HG03196 (cell line): ENCODE measurements around the gene CD99L2.

Experiments used
- ATAC-seq: cut with Tn5 transposase; IDR thresholded peaks from one replicate; pipeline ENCODE4 v1.9.1; 2021; ENCODE audit not compliant: unreplicated experiment

The CD99L2 gene

DNA sequence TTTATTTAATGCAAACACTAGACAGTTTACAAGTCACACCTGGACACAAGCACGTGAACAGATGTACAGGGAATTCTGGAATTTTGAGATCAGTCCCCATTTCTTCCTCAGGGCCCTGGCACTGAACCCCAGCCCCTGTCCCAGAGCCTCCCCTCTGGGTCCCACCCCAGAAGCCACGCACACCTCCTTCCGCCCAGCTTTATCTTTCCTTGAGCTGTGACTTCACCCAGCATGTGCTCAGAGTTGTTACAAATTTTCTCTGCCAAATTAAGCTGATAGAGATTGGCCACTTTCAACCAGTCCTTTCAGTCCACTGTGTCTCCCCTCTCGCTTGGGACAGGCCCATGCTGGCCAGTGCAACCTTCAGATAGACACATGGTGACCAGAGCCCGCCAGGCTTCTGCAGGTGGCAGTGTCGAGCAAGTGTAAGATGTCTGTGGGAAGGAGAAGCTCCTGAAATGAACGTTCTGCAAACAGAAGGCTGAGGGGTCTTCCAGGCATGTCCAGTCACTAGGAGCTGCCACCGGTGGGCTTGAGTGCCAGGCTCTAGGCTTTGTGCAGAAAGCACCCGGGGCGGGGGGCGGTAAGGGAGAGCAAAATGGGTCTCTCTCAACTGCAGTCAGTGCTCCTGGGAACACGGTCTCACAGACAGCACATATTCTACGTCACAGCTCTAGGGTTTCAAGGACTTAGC, 132.0 kb downstream of the CD99L2 start:
- no peak for ATAC-seq

DNA sequence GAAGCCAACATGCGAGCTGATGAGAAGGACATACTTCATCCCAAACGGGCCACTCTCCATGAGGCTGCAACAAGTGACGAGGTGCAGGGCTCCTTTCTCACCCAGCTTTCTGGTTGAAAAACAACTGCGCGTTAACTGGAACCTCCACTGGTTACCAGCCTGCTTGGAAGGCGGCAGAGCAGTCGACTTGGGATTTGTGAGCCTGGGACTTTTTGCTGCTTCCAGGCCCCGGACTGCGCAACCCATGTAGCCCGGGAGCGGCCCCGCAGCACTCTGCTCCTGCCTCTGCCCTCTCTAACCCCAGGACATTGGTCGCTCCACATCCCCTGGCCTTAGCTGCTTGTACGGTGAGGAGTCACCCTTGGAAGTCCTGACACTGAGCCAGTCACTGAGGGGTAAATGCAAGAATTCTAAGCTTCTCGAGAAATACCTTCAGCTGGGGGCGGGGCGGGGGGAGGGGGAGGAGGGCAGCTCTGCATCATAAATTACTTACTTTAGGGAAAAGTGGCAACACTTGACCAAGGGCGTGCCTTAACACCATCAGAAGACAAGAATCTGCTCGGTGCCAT, 132.6 kb downstream of the CD99L2 start:
- ATAC-seq, result no peak

DNA sequence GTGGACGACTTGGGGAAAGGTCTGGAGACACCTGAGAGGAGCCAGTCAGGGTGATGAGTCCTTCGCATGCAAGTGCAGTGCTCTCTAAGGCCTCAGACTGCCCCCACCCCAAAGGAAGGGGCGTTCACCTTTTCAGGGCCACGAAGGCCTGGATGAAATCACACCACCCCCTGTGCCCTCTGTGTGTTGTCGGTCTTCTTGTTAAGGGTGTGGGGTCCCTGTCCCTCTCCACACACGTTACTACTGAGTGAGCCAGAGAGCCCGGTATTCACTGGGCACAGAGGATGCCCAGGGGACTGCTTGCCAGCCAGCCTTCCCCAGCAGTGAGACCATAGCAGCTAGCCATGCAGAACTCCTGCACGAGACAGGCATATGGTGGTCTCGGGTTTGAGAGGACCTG, 133.2 kb downstream of the CD99L2 start:
- ATAC-seq, result no peak

DNA sequence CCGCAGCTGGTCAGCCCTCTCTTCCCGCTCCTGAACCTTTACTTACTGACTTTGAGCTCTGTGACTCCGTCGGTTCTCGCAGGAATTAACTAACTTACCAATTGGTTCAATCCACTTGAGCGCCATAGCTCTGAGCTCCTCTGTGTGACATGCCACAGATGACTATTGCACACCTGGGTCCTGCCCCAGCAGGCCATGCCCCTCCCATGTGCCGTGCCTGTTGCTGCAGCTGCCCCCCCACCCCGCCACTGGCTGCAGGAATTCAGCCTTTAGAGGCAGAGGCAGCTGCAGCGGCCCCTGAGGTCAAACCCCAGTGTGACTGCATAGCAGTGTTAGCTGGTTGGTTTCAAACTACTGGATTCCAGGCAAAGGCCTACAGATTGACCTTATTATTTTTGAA, 134.7 kb downstream of the CD99L2 start:
- ATAC-seq, result no peak

DNA sequence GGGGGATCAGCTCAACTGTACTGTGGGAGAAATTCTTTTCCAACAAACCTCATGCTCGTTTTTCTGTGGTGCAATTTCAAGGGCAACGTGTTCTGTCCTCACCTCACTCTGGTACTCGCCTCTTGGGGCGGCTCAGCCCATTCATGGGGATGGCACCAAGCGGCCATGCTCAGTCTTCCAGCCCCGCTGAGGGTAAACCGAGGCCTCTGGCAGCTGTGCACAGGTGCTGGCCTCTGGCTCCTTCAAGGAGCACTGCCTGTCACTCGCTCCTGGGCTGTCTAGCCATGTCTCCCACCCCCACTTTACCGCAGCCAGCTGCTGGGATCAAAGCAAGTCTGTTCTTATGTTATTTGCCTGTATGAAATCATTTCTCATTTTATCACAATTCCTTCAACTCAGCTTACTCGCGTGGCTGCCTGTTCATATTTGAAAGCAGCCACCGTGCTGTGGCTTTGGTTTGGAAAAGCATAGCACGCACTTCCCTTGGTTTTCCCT, 135.1 kb downstream of the CD99L2 start:
- ATAC-seq, result no peak

DNA sequence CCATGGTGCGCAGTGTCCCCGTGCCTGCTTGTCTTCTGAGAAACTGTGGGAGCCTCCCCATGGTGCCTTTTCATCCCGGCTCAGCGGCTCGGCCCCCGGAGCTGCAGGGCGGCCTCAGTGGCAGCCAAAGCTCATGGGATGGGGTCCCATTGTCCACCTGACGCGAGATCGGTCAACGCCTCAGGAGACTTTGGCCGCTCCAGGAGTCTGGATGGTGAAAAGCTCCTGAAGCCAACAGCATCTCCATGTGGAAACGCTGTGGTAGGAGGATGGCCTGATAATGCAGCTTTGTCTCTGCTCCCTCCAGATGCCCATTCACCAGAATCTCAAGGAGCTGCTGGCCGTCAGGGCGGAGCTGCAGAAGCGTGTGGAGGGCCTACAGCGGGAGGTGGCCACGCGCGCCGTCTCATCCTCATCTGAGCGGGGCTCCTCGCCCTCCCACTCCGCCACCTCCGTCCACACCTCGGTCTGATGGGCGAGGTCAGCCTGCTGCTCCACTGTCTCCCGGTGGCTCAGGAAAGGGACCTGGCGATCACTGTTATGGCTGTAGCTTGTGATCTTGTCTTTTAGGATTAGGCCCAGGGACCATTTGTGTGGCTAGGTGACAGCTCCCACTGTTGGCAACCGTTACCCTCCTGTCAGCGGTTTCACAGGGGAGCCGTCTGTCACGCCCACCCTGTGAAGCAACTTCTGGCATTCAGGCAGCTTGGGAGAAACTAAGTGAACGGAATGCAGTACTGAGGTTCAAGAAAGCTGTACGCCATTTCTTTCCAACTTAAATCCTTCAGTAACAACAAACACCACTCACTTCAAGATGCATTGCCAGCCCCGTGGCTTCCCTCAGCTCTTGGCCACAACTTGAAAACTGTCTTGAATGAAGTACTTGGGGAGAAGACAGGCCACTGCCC, 136.0 kb downstream of the CD99L2 start:
- no peak for ATAC-seq

DNA sequence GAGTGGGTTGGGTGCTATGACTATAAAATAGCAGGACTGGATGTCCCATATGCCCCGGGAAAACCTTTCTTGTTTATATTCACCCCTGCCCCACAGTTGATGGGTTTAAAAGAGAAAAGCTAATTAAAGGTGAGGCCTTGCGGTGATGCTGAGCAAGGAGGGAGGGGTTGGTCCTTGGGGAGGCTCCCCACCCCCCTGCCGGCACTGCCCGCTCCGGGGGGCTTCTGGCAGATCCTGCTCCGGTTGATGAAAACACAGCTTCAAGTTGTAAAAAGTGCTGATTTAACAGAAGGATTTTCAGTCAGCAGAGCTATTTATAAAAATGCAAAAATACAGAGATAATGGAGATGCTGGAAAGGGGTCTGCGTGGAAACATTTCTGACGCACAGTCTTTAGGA, 136.7 kb downstream of the CD99L2 start:
- no peak for ATAC-seq

DNA sequence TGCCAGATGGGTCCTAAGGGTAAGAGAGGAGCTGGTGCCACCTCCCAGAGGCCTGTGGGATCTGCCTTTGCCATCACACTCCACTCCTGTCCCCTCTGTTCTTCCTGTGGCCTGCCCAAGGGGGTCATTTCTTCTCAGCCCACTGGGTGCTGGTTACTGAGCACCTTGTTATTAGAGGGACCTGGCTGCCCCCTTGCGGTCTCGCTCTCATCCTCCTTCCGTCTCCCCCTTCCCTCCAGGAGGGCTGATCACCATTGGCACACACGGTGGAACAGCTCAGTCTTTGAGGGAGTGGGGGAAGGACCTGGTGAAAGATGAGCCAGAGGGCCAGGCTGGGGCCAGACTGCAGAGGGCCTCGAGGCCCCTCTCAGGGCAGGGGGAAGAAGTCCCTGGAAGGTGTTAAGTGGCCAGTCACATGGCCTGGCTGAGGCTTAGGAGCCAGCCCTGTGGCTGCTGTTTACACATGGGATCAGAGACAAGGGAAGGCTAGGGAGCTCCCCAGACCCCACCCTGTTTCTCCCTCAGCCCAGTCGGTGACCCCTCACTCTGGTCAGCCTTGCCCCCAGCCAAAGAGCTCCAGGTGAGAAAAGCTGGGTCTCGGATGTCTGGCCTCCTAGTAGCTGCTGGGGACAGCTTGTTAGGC, 137.2 kb downstream of the CD99L2 start:
- no peak for ATAC-seq

DNA sequence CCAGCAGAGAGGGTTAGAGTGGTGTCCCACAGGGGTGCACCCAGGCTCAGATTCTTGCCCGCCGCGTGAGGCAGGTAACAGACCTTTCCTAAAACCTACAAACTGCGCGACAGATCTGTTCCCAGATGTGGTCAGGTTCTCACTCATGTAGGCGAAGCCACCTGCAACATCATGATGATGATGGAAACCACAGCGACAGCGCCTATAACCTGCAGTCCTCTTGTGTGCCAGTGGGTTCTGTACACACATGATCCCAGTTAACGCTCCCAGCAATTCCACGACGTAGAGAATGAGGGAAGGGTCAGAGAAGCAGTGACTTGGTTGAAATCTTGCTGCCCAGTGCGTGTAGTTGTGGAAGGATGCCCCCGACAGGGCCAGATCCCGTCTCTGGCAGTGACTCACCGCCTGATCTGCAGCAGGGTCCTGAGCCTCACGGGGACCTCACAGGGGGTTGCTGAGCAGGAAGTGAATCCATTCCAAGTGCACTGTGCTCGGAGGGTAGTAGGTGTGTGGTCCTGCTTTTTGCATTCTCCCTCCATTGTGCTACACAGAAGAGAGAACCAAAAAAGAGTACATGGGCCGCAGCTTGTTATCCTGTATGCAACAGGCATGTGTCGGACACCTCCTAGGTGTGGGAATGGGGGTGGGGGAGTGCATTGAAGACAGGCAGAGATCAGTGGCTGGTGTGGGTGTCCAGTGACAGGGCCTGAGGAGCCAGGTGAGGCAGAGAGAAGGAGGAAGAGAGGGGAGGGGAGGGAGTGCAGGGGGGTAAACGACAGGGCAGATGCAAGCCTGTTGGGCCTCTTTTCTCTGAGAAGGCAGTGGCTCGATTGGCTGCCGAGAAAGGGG, 138.7 kb downstream of the CD99L2 start:
- ATAC-seq, result no peak

DNA sequence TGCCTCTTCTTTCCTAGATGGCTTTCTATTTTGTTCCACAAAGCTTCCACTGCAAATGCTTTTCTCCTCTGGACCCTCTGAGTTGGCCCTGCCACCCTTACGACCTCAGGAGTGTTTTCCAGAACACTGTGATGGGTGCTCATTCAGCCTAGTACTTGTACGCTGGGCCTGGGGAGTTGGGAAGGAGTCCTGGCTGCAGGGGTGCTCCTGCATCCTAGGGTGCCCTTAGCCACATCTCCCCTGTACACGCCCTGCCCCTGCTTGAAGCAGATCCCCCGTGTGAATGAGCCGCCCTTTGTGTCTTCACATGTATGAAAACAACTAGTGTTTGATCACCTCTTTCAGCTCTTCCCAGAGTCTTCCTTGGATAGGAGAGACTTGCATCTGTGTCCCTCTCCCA, 141.1 kb downstream of the CD99L2 start:
- ATAC-seq, result no peak

DNA sequence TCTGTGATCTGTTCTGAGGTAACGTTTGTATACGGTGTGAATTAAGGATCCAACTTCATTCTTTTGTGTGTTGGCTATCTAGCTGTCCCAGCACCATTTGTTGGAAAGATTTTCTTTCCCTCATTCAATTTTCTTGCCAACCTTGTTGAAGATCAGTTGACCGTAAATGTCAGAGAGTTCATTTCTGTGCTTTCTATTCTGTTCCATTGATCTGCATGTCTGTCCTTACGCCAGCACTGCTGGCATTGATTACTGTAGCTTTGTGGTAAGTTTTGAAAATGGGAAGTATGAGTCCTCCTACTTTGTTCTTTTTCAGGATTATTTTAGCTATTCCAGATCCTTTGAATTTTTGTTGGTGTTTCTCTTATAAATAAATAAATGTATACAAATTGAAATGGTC, 144.5 kb downstream of the CD99L2 start:
- ATAC-seq, result no peak

DNA sequence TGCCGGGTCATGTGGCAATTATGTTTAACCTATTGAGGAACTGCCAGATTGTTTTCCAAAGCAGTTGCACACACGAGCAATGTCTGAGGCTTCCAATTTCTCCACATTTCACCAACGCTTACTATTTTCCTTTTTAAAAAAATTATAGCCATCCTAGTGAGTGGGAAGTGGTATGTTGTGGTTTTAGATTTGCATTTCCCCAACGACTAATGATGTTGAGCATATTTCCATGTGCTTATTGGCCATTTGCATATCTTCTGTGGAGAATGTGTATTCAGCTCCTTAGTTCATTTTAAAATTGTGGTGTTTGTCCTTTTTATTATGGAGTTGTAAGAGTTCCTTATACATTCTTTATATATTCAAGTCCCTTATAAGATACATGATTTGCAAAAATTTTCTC, 145.1 kb downstream of the CD99L2 start:
- ATAC-seq, result no peak

DNA sequence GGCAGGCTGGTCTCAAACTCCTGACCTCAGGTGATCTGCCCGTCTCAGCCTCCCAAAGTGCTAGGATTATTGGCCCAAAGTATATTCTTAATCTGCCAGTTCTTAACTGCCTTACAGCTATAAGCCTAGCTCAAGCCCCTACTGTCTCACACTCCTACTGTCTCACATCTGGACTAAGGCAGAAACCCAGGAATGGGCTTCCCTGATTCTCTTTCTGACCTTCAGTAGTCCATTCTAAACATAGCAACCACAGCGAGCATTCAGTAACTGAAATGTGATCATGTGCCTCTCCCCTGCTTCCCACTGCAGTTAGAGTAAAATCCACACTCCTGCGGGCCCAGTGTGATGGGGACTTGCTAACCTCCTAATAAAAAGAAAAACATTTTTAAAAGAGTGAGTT, 146.3 kb downstream of the CD99L2 start:
- no peak for ATAC-seq

DNA sequence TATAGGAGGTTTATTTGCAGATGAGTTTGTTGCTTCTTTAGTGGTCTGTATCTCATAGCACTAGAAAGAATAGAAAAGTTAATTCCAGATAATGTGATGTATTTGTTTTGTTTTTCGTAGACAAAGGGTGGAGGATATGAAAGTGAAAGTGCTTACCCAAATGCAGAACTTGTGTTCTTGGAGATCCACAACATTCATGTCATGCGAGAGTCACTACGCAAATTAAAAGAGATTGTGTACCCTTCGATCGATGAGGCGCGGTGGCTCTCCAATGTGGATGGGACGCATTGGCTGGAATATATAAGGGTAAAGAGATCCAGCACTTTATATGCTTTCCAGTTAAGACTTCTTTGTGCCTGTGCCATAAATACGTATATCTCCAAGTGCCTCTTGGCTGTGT, 162.0 kb downstream of the CD99L2 start:
- no peak for ATAC-seq

DNA sequence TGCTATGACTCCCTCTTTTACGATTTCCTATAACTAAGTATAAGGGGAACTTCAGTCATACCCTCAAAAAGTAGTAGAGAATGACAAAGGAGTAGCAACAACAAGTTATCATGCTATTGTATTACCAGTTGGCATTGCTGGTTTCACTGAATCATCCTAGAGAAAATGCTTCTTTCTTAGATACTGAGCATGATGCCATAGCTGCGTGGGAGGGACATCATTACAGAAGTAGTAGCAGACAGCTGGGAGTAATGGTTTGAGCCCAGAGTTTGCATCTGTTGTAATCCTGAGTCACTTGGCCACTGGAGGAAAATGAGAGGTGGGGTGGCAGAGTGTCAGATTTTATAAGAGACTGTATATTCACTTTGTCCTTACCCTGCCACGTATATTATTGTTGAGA, 166.7 kb downstream of the CD99L2 start:
- ATAC-seq, result no peak

DNA sequence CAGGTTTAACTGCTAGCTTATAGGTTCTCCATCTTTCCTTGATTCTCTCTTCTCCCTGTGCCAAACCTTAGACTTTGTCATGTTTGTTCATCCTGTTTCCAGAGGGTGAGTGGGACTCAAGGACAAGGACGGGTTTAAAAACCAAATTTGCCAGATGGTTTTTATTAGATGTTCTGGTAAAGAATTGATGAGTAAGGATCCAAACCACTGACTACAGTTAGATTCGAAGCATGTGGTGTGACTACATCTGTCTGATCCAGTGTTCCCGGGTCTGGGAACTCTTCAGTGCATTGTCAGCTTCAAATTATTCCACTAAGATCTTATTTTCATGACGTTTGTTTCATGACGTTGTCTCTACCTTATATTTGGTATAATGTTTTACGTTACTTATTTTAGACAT, 167.7 kb downstream of the CD99L2 start:
- ATAC-seq, result no peak

DNA sequence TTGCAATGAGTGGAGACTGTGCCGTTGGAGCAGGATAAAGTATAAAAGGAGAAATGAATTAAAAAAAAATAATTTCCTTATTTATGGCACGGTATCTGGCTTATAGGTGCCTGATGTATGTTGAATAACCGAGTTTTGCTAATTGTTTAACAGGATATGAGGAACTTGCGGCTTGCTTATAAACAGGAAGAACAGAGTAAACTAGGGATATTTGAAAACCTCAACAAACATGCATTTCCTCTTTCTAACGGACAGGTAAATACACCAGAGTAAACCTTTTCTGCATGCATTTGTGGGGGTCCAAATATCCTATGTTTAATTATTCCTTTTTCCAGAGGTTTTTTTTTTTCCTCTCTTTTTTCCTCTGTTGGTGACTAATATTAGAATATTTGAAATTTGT, 168.5 kb downstream of the CD99L2 start:
- ATAC-seq, result no peak

DNA sequence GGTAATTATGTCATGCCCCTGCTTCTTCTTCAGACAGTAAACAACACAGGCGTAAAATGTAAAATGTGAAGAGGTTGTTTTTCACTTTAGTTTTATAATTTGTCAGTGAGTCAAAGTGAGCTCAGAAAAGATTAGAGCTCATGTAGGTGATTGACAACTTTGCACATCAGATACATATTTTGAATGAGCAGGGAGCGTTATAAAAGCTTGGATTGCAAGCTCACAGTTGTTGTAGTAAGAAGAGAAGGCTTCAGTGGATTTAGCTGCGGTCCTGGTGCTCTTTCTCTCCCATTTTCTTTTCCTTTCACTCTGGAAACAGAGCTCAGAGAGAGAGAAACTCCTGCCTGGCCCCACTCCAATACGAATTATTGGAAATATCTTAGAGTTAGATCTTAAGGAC, 178.8 kb downstream of the CD99L2 start:
- ATAC-seq, result no peak
